ENCODE results near the gene SPTBN1.
"Not testable (repeated sequence)": the region's sequence is repeated elsewhere in the genome, so short reads cannot be mapped to it uniquely, and the experiment has no call there.

Gene SPTBN1

DNA sequence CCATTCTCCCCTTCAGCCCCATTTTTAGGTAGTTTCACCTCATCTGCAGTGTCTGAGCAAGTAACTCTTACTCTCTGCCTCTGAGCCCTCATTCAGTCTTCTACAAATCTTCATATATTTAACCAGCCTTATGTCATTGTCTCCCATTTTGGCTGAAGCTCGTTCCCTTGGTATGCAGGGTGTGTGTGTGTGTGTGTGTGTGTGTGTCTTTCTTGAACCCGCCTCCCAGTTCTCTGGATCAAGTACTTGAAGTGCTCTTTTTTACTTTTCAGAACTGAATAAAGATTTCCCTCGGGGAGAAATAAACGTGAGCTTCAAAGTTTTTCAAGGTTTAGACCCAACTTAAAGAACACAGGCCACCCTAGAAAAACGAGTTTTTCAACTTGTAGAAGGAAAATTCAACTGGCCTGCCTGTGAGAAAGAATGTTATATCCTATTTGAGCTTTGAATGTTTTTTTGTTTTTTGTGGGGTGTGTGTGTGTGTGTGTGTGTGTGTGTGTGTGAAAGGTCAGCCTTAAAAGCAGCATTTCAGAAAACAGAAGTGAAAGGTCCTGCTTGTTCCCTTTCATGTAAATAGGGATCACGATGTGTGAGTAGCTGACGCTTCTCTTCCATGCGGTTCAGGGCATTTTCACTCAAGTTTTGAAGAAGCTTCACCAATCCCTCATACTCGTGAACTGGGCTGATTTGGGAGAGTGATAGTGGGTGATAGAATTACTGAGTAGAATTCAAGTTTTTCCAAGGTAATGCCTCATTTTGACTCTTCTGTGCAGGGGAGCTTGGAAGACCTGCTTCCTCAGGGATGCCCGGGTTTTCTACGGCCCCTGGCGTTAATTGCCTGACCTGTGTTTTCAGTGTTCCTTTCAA, 216.7 kb downstream of the SPTBN1 start:
- DNase-seq (ENCODE audit: low spot score) = no peak

DNA sequence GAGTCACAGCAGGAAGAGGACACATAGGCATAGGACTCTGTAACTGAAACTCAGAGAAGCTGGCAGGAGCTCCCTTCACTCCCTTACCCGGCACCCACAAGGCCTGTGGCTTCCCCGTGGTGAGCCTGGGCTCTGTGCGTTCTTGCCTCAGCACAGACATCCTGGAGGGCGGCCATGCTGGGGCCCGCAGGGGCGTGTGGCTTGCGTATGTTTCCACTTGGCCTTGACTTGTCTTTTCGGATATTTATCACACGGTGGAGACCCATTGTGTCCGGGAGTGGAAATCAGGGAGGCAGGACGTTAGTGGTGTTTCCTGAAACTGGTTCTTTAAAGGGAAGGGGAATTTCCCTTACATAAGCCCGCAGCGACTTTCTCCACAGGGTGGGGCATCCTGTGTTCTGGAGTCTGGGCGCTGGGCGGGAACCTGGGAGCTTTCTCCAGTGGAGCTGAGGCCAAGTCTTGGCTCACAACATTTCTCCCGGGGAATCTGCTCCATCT, 217.4 kb downstream of the SPTBN1 start:
- DNase-seq (ENCODE audit: low spot score) = peak; percentile 59

DNA sequence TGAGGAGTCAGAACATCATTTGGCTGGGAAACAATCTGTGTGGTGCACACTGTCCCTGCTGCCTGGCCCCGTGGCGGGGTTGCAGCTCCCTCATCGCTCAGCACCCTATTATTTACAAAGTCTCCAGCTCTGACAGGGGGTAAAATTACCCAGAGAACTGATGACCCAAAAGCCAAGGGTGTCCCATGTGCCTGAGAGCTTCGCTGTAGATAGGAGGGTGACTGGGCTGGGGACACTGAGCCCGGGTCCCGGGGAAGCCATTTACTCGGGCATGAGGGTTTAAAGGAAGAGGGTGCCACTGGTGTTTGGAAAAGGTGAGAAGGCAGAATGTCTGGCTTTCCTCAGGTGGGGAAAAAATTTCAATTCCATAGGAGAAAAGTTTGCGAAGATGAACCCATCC, 219.2 kb downstream of the SPTBN1 start:
- no peak for DNase-seq (ENCODE audit: low spot score)

DNA sequence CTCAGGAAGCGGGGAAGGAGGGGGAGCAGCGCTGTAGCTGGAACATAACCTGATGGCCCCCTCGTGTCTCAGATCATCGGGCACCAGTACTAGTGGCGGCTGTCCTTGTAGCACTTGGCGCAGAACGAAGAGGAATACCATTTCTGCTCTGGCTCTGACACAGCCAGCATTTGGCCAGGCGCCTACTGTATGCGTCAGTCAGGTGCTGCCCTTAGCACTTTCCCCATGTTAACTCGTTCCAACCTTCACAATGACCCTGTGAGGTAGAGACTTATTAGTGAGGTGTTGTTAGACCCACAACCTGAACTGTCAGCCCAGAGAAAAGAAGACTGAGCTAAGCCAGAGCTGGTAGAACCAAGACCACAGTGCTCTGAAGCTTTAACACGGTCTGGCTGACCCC, 219.6 kb downstream of the SPTBN1 start:
- DNase-seq (ENCODE audit: low spot score) = peak; percentile 47

DNA sequence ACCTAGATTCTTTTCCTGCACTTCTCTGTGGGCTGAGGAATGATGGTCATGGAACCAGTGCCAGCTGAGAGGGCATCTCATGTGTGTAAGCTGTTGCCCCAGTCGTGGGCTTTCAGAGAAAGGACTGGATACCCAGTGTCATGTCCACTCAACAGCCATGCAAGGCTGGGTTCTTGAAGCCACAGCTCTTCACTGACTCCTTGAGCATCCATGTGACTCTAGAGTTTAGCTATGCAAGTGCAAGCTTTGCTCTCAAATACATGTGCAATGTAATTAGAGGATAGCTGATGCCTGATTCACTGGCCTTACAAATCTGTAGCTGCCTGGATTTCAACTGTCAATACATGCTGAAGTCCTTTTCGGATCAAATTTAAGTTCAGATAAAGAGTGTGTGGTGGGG, 220.5 kb downstream of the SPTBN1 start:
- no peak for DNase-seq (ENCODE audit: low spot score)

DNA sequence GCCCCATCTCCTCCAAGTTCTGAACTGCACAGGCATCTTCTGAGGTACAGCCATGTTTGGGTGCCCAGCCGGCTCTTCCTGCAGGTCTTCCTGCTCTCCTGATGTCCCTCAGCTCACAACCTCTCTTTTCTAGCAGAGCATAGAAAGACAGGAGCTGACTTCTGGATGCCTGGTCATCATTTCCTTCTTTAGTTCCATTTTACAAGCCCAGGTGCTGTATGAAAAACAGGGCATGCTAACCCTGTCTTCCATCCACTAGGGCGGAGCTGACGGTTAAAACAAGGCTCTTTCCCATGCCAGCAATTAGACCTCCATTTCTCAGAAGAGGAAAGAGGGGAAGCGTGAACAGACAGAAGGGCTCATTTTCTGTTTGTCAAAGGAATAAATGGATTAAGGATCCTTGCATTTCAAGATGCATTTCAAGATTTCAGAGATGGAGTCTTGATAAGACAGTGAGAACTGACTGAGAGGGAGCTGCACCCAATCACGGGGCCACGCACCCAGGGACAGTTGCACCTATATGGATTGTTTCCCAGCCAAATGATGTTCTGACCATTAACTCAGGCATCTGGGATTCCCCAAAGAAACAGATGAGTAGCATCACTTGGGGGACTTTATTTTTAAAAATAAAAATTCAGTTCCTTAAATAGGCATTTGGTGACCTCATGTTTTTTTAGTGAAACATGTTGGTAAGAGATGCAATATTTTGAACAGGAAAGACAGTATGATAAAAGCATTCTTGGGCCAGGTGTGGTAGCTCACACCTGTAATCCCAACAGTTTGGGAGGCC, 221.5 kb downstream of the SPTBN1 start:
- no peak for DNase-seq (ENCODE audit: low spot score)

DNA sequence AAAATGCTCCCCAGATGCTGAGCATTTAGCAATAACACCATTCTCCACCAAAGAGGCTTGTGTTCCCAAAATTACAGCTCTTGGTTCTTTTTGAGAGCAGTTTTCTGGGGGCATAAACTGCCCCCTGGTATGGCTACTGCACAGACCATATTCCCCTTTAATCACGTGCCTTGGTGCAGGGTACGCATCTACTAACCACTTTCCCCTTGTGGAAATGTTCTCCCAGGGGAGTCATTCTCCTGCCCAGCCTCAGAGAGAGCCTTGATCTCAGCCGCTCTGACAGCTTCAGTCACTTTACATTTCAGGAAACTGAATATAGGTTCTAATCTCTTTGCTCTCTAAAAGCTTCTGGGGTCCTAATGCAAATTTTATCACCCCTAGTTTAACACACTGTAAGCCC, 222.6 kb downstream of the SPTBN1 start:
- DNase-seq (ENCODE audit: low spot score) = no peak

DNA sequence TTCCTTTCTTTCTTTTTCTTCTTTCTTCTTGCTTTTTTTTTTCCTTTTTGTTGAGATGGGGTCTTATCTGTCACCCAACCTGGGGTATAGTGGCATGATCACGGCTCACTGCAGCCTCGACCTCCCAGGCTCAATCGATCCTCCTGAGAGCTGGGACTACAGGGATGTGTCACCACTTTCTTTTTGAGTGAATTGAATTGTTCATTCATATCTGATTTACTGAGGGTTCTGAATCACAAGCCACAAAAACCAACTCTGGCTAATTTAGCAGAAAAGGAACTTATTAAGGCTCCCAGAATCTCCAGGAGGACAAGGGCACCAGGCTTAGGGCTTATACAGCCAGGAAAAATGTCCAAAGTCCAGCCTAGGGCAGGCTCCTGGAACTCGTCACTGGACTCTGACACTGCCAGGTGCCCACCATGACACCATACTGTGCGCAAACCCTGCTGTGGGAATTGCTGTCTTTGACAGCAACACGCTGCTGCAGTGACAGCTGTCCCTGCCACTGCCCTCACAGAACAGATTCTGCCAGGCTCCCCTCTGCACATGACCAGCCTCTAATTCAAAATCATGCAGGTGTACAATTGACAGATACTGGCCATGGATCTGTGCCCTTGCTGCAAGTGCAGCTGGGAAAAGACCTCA, 224.4 kb downstream of the SPTBN1 start:
- peak; percentile 26 for DNase-seq (ENCODE audit: low spot score)

DNA sequence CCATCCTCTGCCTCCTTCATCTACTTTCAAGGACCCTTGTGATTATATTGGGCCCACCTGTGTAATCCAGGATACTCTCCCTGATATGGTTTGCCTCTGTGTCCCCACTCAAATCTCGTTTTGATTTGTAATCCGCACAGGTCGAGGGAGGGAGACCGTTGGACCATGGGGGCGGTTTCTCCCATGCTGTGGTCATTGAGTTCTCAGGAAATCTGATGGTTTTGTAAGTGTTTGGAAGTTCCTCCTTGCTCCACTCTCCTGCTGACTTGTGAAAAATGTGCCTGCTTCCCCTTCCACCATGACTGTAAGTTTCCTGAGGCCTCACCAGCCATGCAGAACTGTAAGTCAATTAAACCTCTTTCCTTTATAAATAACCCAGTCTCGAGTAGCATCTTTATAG, 225.3 kb downstream of the SPTBN1 start:
- DNase-seq (ENCODE audit: low spot score) = no peak

DNA sequence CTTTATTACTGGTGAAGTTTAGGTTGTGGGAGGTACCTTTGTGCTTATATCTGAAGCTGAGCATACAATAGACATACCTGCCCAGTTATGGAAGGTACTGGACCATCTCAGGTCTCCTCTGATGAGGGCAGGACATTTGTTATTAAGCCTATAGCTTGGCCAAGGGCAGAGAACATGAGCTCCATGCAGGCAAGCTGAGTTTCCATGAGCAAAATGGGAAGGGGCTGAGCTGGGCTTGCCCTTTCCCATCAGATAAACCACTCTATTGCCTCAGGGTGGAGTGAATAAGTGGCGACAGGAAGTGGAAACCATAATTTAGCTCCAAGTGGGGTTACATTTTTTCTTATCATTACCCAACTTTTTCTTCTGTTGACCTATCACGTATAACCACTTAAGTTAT, 227.5 kb downstream of the SPTBN1 start:
- DNase-seq (ENCODE audit: low spot score) = no peak

DNA sequence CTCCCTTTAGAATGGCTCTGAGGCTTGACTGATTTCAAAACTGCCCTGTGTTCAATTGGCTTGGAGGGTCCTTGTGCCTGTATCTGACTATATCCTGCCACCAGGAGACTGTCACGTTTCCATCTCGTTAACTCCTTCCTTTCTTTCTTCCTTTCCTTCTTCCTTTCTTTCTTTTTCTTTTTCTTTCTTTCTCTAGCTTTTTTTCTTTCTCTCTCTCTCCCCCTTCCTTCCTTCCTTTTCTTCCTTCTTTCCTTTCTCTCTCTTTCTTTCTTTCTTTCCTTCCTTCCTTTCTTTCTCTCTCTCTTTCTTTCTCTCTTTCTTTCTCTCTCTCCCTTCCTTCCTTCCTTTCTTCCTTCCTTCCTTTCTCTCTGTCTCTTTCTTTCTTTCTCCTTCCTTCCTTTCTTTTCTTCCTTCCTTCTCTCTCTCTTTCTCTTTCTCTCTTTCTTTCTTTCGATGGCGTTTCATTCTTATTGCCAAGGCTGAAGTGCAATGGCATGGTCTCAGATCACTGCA, 229.2 kb downstream of the SPTBN1 start:
- no peak for DNase-seq (ENCODE audit: low spot score)

DNA sequence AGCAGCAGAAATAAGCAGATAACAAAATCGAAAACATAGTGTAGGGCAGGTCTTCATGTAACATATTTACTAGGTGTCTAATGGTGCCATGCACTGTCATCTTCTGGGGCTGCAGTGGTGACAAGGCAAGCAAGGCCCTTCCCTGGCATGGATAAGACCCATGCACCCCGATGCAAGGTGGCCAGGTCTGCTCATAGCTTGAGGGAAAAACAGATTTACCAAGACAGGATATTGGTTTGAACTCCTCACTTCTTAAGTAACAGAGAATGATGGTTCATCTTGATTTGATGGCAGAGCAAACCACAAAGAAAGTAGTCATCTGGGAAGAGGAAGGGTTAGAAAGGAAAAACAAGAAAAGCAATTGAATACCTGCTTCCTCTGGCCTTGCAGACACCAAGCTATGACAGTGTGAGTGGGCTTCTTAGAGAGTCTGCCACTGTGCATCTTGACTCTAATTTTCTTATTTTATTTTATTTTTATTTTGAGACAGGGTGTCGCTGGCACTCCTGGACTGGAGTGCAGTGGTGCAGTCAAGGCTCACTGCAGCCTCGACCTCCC, 231.5 kb downstream of the SPTBN1 start:
- no peak for DNase-seq (ENCODE audit: low spot score)

DNA sequence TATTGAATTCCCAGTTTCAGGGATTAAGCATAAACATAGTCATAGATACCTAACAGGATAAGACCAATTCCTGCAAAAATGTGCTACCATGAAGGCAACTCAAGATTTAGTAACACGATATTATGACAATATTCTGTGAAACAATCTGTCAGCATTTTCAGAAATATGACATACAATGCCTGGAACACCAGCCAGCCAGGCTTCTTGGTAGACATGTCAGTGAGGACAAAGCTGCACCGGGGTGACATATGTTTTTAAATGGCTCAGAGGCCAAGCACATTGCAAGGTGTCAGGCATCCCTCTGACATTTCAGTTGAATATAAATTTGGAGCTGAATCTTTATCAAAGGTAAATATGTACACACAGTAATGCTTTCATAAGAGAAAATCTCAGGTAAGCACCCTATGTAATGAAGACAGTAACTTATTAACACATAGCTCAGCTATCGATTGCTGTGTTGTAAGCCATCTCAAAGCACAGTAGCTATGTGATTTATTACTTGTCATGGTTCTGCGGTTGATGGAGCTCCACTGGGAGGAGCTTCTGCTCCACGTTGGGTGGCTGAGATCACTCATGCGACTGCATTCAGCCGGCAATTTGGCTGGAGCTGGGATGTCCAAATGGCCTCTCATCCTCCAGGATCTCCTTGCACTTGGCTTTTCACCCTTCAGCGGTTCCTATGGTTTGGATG, 235.5 kb downstream of the SPTBN1 start:
- no peak for DNase-seq (ENCODE audit: low spot score)

DNA sequence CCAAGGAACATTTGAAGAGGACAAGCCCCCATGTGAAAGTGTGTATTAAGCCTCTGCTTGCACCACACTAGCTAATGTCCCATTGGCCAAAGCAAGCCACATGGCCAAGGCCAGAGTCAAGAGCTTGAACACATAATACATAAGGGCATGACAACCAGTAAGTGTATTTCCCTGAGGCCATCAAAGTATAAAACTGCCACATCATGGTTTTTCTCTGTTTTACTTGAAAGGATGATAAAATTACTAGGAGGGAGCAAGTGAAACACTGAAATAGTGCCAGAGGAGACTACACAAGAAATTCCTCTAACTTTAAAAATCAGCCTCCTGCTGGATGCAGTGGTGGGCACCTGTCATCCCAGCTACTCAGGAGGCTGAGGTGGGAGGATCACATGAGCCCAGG, 236.4 kb downstream of the SPTBN1 start:
- no peak for DNase-seq (ENCODE audit: low spot score)

DNA sequence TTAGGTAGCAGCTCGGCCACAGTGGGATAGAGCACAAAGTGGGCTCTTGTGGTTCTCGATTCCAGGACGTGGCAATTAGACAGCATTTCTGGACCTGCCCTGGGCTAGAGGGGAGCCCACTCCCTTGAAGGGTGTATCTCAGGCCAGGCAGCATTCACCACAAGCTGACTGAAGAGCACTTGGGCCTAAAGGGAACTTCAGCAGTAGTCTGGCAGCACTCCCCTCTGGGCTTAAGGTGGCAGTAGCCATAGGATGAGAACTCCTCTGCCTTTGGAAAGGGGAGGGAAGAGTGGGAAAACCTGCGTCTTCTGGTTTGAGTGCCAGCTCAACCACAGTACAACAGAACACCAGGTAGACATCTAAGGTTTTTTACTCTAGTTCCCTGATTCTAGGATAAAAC, 239.3 kb downstream of the SPTBN1 start:
- no peak for DNase-seq (ENCODE audit: low spot score)

DNA sequence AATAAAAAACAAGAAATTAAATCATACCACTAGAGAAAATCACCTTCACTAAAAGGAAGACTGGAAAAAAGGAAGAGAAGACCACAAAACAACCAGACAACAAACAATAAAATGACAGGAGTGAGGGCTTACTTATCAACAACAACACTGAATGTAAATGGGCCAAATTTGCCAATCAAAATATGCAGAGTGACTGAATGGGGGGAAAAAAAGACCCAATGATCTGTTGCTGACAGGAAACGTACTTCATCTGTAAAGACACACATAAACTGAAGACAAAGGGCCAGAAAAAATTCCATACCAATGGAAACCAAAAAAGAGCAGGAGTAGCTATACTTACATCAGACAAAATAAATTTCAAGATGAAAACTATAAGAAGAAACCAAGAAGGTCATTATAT, 241.8 kb downstream of the SPTBN1 start:
- no peak for DNase-seq (ENCODE audit: low spot score)

DNA sequence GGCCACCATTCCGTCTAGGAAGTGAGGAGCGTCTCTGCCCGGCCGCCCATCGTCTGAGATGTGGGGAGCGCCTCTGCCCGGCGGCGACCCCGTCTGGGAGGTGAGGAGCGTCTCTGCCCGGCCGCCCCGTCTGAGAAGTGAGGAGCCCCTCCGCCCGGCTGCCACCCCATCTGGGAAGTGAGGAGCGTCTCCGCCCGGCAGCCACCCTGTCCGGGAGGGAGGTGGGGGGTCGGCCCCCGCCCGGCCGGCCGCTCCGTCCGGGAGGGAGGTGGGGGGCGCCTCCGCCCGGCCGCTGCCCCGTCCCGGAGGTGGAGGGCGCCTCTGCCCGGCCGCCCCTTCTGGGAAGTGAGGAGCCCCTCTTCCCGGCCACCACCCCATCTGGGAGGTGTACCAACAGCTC, 242.8 kb downstream of the SPTBN1 start:
- not testable (repeated sequence) for DNase-seq (ENCODE audit: low spot score)

DNA sequence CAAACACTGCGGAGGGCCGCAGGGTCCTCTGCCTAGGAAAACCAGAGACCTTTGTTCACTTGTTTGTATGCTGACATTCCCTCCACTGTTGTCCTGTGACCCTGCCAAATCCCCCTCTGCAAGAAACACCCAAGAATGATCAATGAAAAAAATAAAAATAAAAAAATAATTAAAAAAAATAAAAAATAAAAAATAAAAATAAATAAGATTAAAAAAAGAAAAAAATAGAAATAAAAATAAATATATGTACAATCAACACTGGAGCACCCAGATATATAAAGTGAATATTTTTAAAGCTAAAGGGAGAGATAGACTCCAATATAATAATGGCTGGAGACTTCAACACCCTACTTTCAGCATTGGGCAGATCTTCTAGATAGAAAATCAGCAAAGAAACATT, 243.5 kb downstream of the SPTBN1 start:
- no peak for DNase-seq (ENCODE audit: low spot score)

DNA sequence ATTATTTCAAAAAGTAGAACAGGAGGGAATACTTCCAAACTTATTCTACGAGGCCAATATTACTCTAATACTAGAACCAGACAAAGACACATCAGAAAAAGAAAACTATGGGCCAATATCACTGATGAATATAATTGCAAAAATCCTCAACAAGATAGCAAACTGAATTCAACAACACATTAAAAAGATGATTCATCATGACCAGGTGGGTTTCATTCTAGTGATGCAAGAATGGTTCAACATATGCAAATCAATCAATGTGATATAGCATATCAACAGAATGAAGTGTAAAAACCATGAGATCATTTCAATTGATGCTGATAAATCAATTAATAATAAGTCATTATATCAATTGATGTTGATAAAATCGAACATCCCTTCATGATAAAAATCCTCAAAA, 244.9 kb downstream of the SPTBN1 start:
- DNase-seq (ENCODE audit: low spot score) = no peak

DNA sequence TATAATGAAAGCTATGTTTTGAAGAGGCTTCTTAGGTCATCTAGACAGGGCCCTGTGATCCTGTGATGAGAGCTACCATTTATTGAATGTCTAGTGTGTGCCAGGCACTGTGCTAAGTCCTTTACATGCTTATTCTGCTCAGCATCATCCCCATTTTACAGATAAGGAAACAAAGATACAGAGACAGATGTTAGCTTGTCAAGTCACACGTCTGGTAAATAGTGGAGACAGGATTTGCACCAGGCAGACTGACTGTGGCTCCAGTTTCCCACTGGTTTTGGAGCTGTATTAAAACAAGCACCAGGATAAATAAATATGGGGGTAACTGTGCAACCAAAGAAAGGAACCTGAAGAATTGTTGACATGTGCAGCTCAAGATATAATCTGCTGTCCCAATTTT, 248.1 kb downstream of the SPTBN1 start:
- no peak for DNase-seq (ENCODE audit: low spot score)

All from cerebellar cortex (tissue), 1 donor.